H1 (cell line): ENCODE measurements around the gene DNTT. TPM values are rescaled to one million over a fixed set of nuclear protein-coding genes. Genes with fewer than 3 reads are reported as not detected.

Source experiments
- BRCA1 ChIP-seq: IDR thresholded peaks from 2 replicates; pipeline ENCODE4 v1.6.1; 2012; ENCODE audit warnings: low read depth, low read length, improper control_type of control experiment
- EGR1 ChIP-seq: IDR thresholded peaks from 2 replicates; pipeline ENCODE4 v1.6.1; 2011; ENCODE audit warnings: low read depth, low read length, borderline replicate concordance
- EZH2 ChIP-seq: fragments of 200-600 bp; sonication (generic); IDR thresholded peaks from 2 replicates; pipeline ENCODE4 v1.7.1; 2012; ENCODE audit warnings: low read depth, mild to moderate bottlenecking, moderate library complexity, low read length, inconsistent platforms; ENCODE audit not compliant: severe bottlenecking
- SIX5 ChIP-seq: IDR thresholded peaks from 2 replicates; pipeline ENCODE4 v1.6.1; 2011; ENCODE audit warnings: mild to moderate bottlenecking, low read depth, low read length
- SUZ12 ChIP-seq: fragments of 200-600 bp; sonication (generic); IDR thresholded peaks from 2 replicates; pipeline ENCODE4 v1.6.1; 2012; ENCODE audit warnings: mild to moderate bottlenecking, inconsistent platforms, low read length, moderate library complexity, mixed read lengths
- polyA plus RNA-seq, 7 experiments: library from polyadenylated mRNA; depleted of rRNA in 3 of 7; stranded (reverse) in 5 of 7; unstranded in 2 of 7; fragments of >200 nt in 5 of 7; fragments of 200-250 nt in 2 of 7; gene quantifications; 1 replicate in 5 of 7; 2 replicates in 1 of 7; 4 replicates in 1 of 7; pipeline versions ENCODE4 v1.2.1 to v1.2.3, GENCODE V29; 2011 to 2013; ENCODE audit warnings: missing spikeins in 2 of 7, mixed read lengths in 2 of 7
- total RNA-seq: library from RNA; stranded (reverse); fragmentation: NEBNext Ultra II Directional; extraction: Animal tissue kit (Norgen Biotek cat#: 25700); gene quantifications from 2 replicates; pipeline ENCODE4 v1.2.1, GENCODE V29; 2021

The DNTT gene
- total and polyA plus RNA-seq, 2 of the 8 experiments (the other 6 are each of a cell fraction or from before 2014, with no cell fraction given) = not detected

DNA sequence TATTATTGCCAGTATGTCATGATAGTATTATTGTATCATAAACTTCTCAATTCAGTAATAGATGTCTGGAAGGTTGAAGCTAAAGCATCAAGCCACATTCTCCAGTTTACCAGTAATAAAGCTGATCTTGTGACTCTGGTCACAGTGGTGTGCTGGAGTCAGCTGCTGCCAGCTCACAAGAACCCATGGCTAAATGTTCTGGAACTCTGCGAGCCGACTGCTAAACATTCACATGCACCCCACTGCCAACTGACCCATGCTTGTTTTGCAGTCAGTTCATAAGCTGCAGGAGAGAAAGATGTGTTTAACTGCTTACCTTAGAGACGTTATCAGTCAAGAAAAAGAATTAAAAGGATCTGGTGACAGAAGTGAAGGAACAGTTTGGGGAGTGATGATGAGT lies 5.9 kb upstream of the DNTT start (continued):
- no peak for TF ChIP-seq EZH2
- no peak for TF ChIP-seq SUZ12
- no peak for TF ChIP-seq EGR1
- TF ChIP-seq SIX5 = no peak
- no peak for TF ChIP-seq BRCA1
